Neural cell (in vitro differentiated cells): ENCODE data around the gene UCK2.

Experiments used
- CTCF ChIP-seq: fragments of 450-650 bp; IDR thresholded peaks from 2 replicates; pipeline ENCODE4 v1.5.1; 2014; ENCODE audit warnings: antibody characterized with exemption, mild to moderate bottlenecking, moderate library complexity; ENCODE audit not compliant: poor library complexity, severe bottlenecking
- EP300 ChIP-seq: fragments of 450-650 bp; conservative IDR thresholded peaks from 2 replicates; pipeline ENCODE4 v1.6.1; 2014; ENCODE audit warnings: antibody characterized with exemption, mild to moderate bottlenecking, moderate library complexity; ENCODE audit not compliant: poor library complexity, severe bottlenecking
- EZH2 ChIP-seq: fragments of 200-600, 300-800 bp; shearing (Covaris generic), sonication (generic); IDR thresholded peaks from 2 replicates; pipeline ENCODE4 v1.6.1; 2014; ENCODE audit warnings: antibody characterized with exemption, low read length, borderline replicate concordance, mild to moderate bottlenecking; ENCODE audit not compliant: insufficient read depth, poor library complexity, severe bottlenecking
- MXI1 ChIP-seq: fragments of 450-650 bp; conservative IDR thresholded peaks from 2 replicates; pipeline ENCODE4 v1.6.1; 2014; ENCODE audit warnings: antibody characterized with exemption, mild to moderate bottlenecking; ENCODE audit not compliant: poor library complexity, severe bottlenecking
- POLR2AphosphoS5 ChIP-seq: IDR thresholded peaks from 2 replicates; pipeline ENCODE4 v1.6.1; 2012
- SMC3 ChIP-seq: fragments of 450-650 bp; conservative IDR thresholded peaks from 2 replicates; pipeline ENCODE4 v1.6.1; 2014; ENCODE audit warnings: antibody characterized with exemption, mild to moderate bottlenecking, moderate library complexity; ENCODE audit not compliant: poor library complexity
- TAF1 ChIP-seq: IDR thresholded peaks from 2 replicates; pipeline ENCODE4 v1.6.1; 2012; ENCODE audit warnings: low read depth

- TF ChIP-seq CTCF (no peak), POLR2AphosphoS5 (no peak), TAF1 (no peak), SMC3 (no peak), EZH2 (no peak), MXI1 (no peak), EP300 (no peak)
Measured at GRCh38 chr1:165885305-165885694, 57.9 kb downstream of the UCK2 start.
